Neural progenitor cell (in vitro differentiated cells): ENCODE data around the gene CAMK1D. TPM values are rescaled to one million over a fixed set of nuclear protein-coding genes. Genes with fewer than 3 reads are reported as not detected.
"Not testable (repeated sequence)": the region's sequence is repeated elsewhere in the genome, so short reads cannot be mapped to it uniquely, and the experiment has no call there.

Source experiments
- DNase-seq: peaks from one replicate; pipeline ENCODE4 v3.0.0-alpha.2; 2016; ENCODE audit warnings: low spot score
- H2AFZ ChIP-seq: fragments of 200-600 bp; sonication (generic); replicated peaks from 2 replicates; pipeline ENCODE4 v1.6.1; 2016; ENCODE audit warnings: antibody characterized with exemption
- H3F3A ChIP-seq: fragments of 200-600 bp; sonication (generic); 2 replicates; pipeline ENCODE4 v1.6.1; 2016; ENCODE audit warnings: antibody characterized with exemption, low read depth
- H3K27ac ChIP-seq: fragments of 200-600 bp; sonication (generic); 2 replicates; pipeline ENCODE4 v1.5.1; 2016; ENCODE audit warnings: mild to moderate bottlenecking
- H3K27me3 ChIP-seq: fragments of 200-600 bp; sonication (generic); 2 replicates; pipeline ENCODE4 v1.6.1; 2016; ENCODE audit warnings: mild to moderate bottlenecking, moderate library complexity
- H3K36me3 ChIP-seq: fragments of 200-600 bp; sonication (generic); 2 replicates; pipeline ENCODE4 v1.5.1; 2016
- H3K4me1 ChIP-seq: fragments of 200-600 bp; sonication (generic); 2 replicates; pipeline ENCODE4 v1.6.1; 2016; ENCODE audit warnings: mixed run types
- H3K4me2 ChIP-seq: fragments of 200-600 bp; sonication (generic); 2 replicates; pipeline ENCODE4 v1.6.1; 2016
- H3K4me3 ChIP-seq: fragments of 200-600 bp; sonication (generic); 2 replicates; pipeline ENCODE4 v1.5.1; 2016
- H3K79me2 ChIP-seq: fragments of 200-600 bp; sonication (generic); 2 replicates; pipeline ENCODE4 v1.6.1; 2016; ENCODE audit warnings: low read depth
- H3K9ac ChIP-seq: fragments of 200-600 bp; sonication (generic); 2 replicates; pipeline ENCODE4 v1.6.1; 2016
- H3K9me3 ChIP-seq: fragments of 200-600 bp; sonication (generic); 2 replicates; pipeline ENCODE4 v1.5.1; 2016; ENCODE audit warnings: low read depth
- H4K20me1 ChIP-seq: fragments of 200-600 bp; sonication (generic); 2 replicates; pipeline ENCODE4 v1.6.1; 2016; ENCODE audit warnings: low read depth
- H3K27ac Mint-ChIP-seq: 3 replicates; pipeline ENCODE4 v1.8.0; 2021; ENCODE audit warnings: mixed read lengths
- H3K27me3 Mint-ChIP-seq: 2 replicates; pipeline ENCODE4 v1.8.0; 2022; ENCODE audit warnings: low read depth, mild to moderate bottlenecking, inconsistent platforms, moderate library complexity, mixed read lengths; ENCODE audit not compliant: insufficient read depth
- H3K36me3 Mint-ChIP-seq: 3 replicates; pipeline ENCODE4 v1.8.0; 2021; ENCODE audit warnings: mixed read lengths
- H3K4me1 Mint-ChIP-seq: 3 replicates; pipeline ENCODE4 v1.8.0; 2021; ENCODE audit warnings: mixed read lengths
- H3K4me3 Mint-ChIP-seq: 3 replicates; pipeline ENCODE4 v1.8.0; 2021; ENCODE audit warnings: mild to moderate bottlenecking, moderate library complexity, mixed read lengths
- H3K9me3 Mint-ChIP-seq: 3 replicates; pipeline ENCODE4 v1.8.0; 2020; ENCODE audit warnings: mixed read lengths
- CTCF ChIP-seq: fragments of 200-600 bp; sonication (generic); IDR thresholded peaks from 2 replicates; pipeline ENCODE4 v1.5.1; 2017; ENCODE audit warnings: antibody characterized with exemption, mild to moderate bottlenecking
- EZH2 ChIP-seq: fragments of 200-600 bp; sonication (generic); IDR thresholded peaks from 2 replicates; pipeline ENCODE4 v1.6.1; 2017; ENCODE audit warnings: antibody characterized with exemption, mild to moderate bottlenecking, moderate library complexity
- EZH2phosphoT487 ChIP-seq: fragments of 200-600 bp; sonication (generic); IDR thresholded peaks from 2 replicates; pipeline ENCODE4 v1.6.1; 2017; ENCODE audit warnings: antibody characterized with exemption
- total RNA-seq: library from RNA; depleted of rRNA; stranded (reverse); fragments of >200 nt; gene quantifications from 2 replicates; pipeline ENCODE4 v1.2.3, GENCODE V29; 2015; ENCODE audit warnings: low replicate concordance

The CAMK1D gene
- total RNA-seq, 1 donor from 2014 or later = 7.6 TPM

GRCh38 chr10:12360461-12360860 is 11.1 kb downstream of the CAMK1D start:
- Histone ChIP-seq H3K9me3 (no peaks in the 10 kb centered on the region), H3K27me3 (no peaks in the 10 kb centered on the region), H3K4me1 (peaks cover 26% of the 10 kb centered on the region), H3K27ac (no peak overlapping the region), H3K4me2 (peak overlapping the region; percentile 71), H4K20me1 (peaks cover 36% of the 10 kb centered on the region), H3K4me3 (no peak overlapping the region), H3K36me3 (no peaks in the 10 kb centered on the region), H3K9ac (no peak overlapping the region), H2AFZ (no peak overlapping the region), H3F3A (peaks cover 17% of the 10 kb centered on the region), H3K79me2 (no peaks in the 10 kb centered on the region)
- H3K27ac Mint-ChIP-seq = no peak overlapping the region
- H3K27me3 Mint-ChIP-seq = peaks cover 4% of the 10 kb centered on the region
- peak overlapping the region; percentile 20 for H3K4me3 Mint-ChIP-seq
- no peak for TF ChIP-seq EZH2
- TF ChIP-seq CTCF = no peak
- TF ChIP-seq EZH2phosphoT487 = no peak
- H3K36me3 Mint-ChIP-seq = peaks cover 8% of the 10 kb centered on the region
- no peak for DNase-seq
- H3K4me1 Mint-ChIP-seq = peaks cover 44% of the 10 kb centered on the region
- H3K9me3 Mint-ChIP-seq = peaks cover 5% of the 10 kb centered on the region

- not testable (repeated sequence) for H3K9ac ChIP-seq, DNase-seq, H3K27me3 Mint-ChIP-seq, H3K27ac Mint-ChIP-seq, H3K9me3 Mint-ChIP-seq, H3K4me3 Mint-ChIP-seq, H2AFZ ChIP-seq, H3K9me3 ChIP-seq, H3K27me3 ChIP-seq, H3K4me3 ChIP-seq, H3K79me2 ChIP-seq, H3K4me2 ChIP-seq, H3K27ac ChIP-seq, H3K36me3 ChIP-seq
- Mint-ChIP-seq H3K4me1 (peaks cover 41% of the 10 kb centered on the region), H3K36me3 (peaks cover 10% of the 10 kb centered on the region)
- Histone ChIP-seq H3K4me1 (peaks cover 26% of the 10 kb centered on the region), H3F3A (peaks cover 17% of the 10 kb centered on the region), H4K20me1 (peaks cover 35% of the 10 kb centered on the region)
Observed at GRCh38 chr10:12361115-12361514, 11.8 kb downstream of the CAMK1D start.

GRCh38 chr10:12364559-12364958 is 15.2 kb downstream of the CAMK1D start:
- H3K27ac Mint-ChIP-seq = no peak overlapping the region
- H3K36me3 Mint-ChIP-seq = peaks cover 11% of the 10 kb centered on the region
- Histone ChIP-seq H3K79me2 (no peaks in the 10 kb centered on the region), H3K9me3 (no peaks in the 10 kb centered on the region), H3K27ac (no peak overlapping the region), H2AFZ (no peak overlapping the region), H3K4me3 (no peak overlapping the region), H4K20me1 (peaks cover 7% of the 10 kb centered on the region), H3K27me3 (no peaks in the 10 kb centered on the region), H3K4me1 (peaks cover 14% of the 10 kb centered on the region), H3F3A (peaks cover 11% of the 10 kb centered on the region), H3K9ac (no peak overlapping the region), H3K36me3 (no peaks in the 10 kb centered on the region), H3K4me2 (no peak overlapping the region)
- no peaks in the 10 kb centered on the region for H3K27me3 Mint-ChIP-seq
- DNase-seq = no peak
- TF ChIP-seq EZH2 = no peak
- no peak for TF ChIP-seq EZH2phosphoT487
- TF ChIP-seq CTCF = no peak
- peaks cover 18% of the 10 kb centered on the region for H3K4me1 Mint-ChIP-seq
- no peak overlapping the region for H3K4me3 Mint-ChIP-seq
- peaks cover 5% of the 10 kb centered on the region for H3K9me3 Mint-ChIP-seq

- no peak overlapping the region for H3K9ac ChIP-seq
- H3K4me1 ChIP-seq = no peaks in the 10 kb centered on the region
- H3K4me3 ChIP-seq = no peak overlapping the region
- H3K9me3 Mint-ChIP-seq = peaks cover under 1% of the 10 kb centered on the region
- no peak for DNase-seq
- no peaks in the 10 kb centered on the region for H3F3A ChIP-seq
- no peak overlapping the region for H3K4me3 Mint-ChIP-seq
- no peaks in the 10 kb centered on the region for H4K20me1 ChIP-seq
- H3K4me2 ChIP-seq = no peak overlapping the region
- TF ChIP-seq CTCF = no peak
- TF ChIP-seq EZH2phosphoT487 = no peak
- no peak for TF ChIP-seq EZH2
- H3K27ac Mint-ChIP-seq = no peak overlapping the region
- no peaks in the 10 kb centered on the region for H3K79me2 ChIP-seq
- peaks cover 6% of the 10 kb centered on the region for H3K36me3 Mint-ChIP-seq
- H3K36me3 ChIP-seq = no peaks in the 10 kb centered on the region
- no peak overlapping the region for H2AFZ ChIP-seq
- H3K4me1 Mint-ChIP-seq = no peaks in the 10 kb centered on the region
- H3K9me3 ChIP-seq = no peaks in the 10 kb centered on the region
- H3K27me3 Mint-ChIP-seq = no peaks in the 10 kb centered on the region
- H3K27ac ChIP-seq = no peak overlapping the region
- no peaks in the 10 kb centered on the region for H3K27me3 ChIP-seq
Observed at GRCh38 chr10:12367272-12367671, 17.9 kb downstream of the CAMK1D start.
